Subcutaneous abdominal adipose tissue (tissue), 5 donors: ENCODE results near the gene TPP1.

Experiments
- H3K27ac ChIP-seq: one replicate; pipeline ENCODE4 v1.7.0; 2013; ENCODE audit warnings: low read depth, mild to moderate bottlenecking, inconsistent platforms, low read length, moderate library complexity
- H3K27me3 ChIP-seq, 5 donors: one replicate each; pipeline ENCODE4 v1.7.0; 2013; ENCODE audit warnings: low read length in 5 of 5, inconsistent platforms in 1 of 5; ENCODE audit not compliant: control insufficient read depth in 5 of 5, insufficient read depth in 4 of 5
- H3K36me3 ChIP-seq, 5 donors: one replicate each; pipeline ENCODE4 v1.7.0; 2013; ENCODE audit warnings: low read length in 5 of 5; ENCODE audit not compliant: control insufficient read depth in 5 of 5, insufficient read depth in 5 of 5
- H3K4me1 ChIP-seq, 5 donors: one replicate each; pipeline ENCODE4 v1.7.0; 2013; ENCODE audit warnings: low read length in 5 of 5, mild to moderate bottlenecking in 3 of 5, moderate library complexity in 1 of 5; ENCODE audit not compliant: control insufficient read depth in 5 of 5, insufficient read depth in 5 of 5
- H3K4me3 ChIP-seq, 5 donors: one replicate each; pipeline ENCODE4 v1.7.0; 2013; ENCODE audit warnings: low read length in 5 of 5, low read depth in 1 of 5
- H3K9ac ChIP-seq, 5 donors: one replicate each; pipeline ENCODE4 v1.7.0; 2013; ENCODE audit warnings: low read length in 5 of 5, mild to moderate bottlenecking in 4 of 5, moderate library complexity in 3 of 5
- H3K9me3 ChIP-seq, 5 donors: one replicate each; pipeline ENCODE4 v1.7.0; 2013; ENCODE audit warnings: low read length in 5 of 5; ENCODE audit not compliant: control insufficient read depth in 5 of 5
- donor health status: healthy.
- donor health status: healthy.
- donor health status: healthy.
- donor health status: healthy.
- donor health status: healthy.

Gene TPP1

DNA sequence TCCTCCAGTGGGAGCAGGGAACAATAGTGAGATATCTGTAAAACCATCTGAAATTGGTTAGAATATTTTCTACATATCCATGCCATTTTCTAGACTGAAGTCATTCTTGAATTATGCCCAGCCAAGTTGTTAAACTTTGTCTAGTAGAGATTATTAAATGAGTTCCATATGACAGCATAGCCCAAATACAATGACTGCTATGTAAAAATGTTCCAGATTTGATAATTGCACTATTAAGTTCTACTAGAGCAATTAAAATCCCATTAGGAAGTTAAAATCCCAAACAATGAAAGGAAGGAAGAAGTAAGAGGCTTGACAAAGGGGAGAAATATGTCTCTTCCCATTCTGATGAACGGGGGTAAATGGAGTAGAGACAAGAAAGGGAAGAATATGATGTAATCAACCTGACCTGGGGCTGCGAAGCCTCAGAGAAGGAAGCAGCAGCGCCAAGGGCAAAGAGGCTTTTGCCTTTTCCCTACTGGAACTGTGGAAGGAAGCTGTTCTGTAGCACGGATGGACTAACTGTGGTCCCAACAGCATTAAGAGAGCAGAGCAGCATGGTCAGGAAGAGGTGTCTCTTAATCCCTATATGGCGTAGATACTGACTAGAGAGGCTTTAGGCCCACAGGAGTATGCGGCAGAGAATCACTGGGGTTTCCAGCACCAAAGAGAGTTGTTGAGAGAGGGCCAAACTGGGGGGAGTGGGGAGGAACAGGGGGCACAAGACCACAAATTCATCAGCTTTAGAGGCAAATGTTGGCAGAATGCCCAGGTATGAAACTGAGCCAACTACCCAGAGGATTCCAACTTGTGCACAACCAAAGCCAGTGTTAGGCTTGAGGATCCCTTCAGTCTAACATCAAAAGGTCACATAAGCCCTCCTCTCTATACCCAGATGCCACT lies 42.5 kb downstream of the TPP1 start:
- Histone ChIP-seq H3K4me3 (no peak overlapping the region), H3K9me3 (no peaks in the 10 kb centered on the region), H3K4me1 (peaks cover 3 to 30% (median 11%) of the 10 kb centered on the region in 5 donors), H3K27me3 (no peaks in the 10 kb centered on the region), H3K27ac (peak overlapping the region; percentile 28), H3K9ac (peak overlapping the region in 2 of 5 donors; percentile 17 to 35), H3K36me3 (peaks cover 0 to 6% (median 0%) of the 10 kb centered on the region in 5 donors)

DNA sequence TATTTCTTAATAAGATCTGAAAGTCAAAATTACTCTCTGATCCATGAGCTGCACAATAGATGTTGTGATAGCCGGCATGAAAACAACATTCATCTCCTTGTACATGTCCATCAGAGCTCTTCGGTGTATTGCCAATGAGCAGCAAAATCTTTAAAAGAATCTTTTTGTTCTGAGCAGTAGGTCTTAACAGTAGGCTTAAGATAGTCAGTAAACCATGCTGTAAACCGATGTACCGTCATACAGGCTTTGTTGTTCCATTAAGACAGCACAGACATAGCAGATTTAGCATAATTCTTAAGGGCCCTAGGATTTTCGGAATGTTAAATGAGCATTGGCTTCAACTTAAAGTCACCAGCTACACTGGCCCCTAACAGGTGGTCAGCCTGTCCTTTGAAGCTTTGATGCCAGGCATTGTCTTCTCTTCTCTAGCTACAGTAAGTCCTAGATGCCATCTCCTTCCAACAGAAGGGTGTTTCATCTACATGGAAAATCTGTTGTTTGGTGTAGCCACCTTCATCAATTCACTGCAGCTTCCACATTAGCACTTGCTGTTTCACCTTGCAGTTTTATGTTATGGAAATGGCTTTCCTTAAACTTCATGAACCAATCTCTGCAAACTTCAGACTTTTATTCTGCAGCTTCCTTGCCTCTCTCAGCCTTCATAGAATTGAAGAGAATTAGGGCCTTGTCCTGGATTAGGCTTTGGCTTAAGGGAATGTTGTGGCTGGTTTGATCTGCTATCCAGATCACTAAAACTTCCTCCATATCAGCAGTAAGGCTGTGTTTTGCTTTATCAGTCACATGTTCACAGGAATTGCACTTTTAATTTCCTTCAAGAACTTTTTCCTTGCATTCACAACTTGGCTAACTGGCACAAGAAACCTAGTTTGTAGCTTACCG lies 44.2 kb downstream of the TPP1 start:
- Histone ChIP-seq H3K27ac (no peak overlapping the region), H3K9me3 (no peaks in the 10 kb centered on the region), H3K9ac (no peak overlapping the region), H3K4me1 (peaks cover 3 to 30% (median 11%) of the 10 kb centered on the region in 5 donors), H3K36me3 (peaks cover 0 to 12% (median 0%) of the 10 kb centered on the region in 5 donors), H3K27me3 (no peaks in the 10 kb centered on the region), H3K4me3 (no peak overlapping the region)

DNA sequence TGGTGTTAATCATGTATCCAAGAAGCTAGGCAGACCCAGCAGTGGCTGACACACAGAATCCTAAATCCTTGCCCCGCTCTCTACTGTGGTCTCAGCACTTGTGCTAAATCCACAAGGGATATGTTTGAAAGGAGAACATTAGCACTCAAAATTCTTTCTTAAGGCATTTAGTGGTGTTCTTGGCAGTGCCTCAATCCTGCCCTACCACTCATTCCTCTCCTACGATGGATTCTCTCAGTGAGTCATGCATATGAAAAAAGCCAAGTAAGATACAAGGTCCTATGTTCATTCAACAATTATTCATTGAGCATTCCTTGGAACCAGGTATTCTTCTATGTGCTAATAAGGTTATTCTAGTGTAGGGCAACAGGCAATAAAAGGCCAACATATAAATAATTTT lies 47.0 kb downstream of the TPP1 start:
- peaks cover 0 to 13% (median 0%) of the 10 kb centered on the region in 5 donors for H3K36me3 ChIP-seq
- no peak overlapping the region for H3K27ac ChIP-seq
- no peaks in the 10 kb centered on the region for H3K27me3 ChIP-seq
- H3K4me3 ChIP-seq = no peak overlapping the region
- H3K4me1 ChIP-seq = peaks cover 4 to 30% (median 18%) of the 10 kb centered on the region in 5 donors
- no peak overlapping the region for H3K9ac ChIP-seq
- no peaks in the 10 kb centered on the region for H3K9me3 ChIP-seq

DNA sequence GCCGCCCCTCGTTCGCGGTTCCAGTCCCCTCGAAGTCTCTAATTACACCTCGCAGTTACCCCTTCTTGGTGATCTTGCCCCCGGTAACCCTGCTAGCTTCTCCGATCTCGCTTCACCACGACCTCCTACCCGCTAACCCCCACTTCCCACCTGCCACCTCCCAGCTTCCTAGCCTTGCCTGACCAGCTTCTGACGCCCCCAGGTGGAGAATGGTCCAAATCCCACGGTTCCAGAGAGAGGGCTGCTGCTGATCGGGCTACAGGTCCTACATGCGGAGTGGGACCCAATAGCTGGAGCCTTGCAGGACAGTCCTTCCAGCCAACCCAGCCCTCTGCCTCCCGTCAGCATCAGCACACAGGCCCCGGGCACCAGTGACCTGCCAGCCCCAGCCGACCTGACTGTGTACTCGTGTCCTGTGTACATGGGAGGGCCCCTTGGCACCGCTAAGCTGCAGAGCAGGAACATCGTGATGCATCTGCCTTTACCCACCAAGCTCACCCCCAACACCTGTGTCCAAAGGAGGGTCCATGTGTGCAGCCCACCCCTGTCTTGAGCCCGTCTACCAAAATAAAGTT lies 47.7 kb downstream of the TPP1 start:
- H3K27ac ChIP-seq = no peak overlapping the region
- no peak overlapping the region for H3K4me3 ChIP-seq
- no peak overlapping the region for H3K9ac ChIP-seq
- H3K9me3 ChIP-seq = no peaks in the 10 kb centered on the region
- peaks cover 0 to 19% (median 4%) of the 10 kb centered on the region in 5 donors for H3K36me3 ChIP-seq
- H3K4me1 ChIP-seq = peaks cover 1 to 23% (median 11%) of the 10 kb centered on the region in 5 donors
- no peaks in the 10 kb centered on the region for H3K27me3 ChIP-seq

DNA sequence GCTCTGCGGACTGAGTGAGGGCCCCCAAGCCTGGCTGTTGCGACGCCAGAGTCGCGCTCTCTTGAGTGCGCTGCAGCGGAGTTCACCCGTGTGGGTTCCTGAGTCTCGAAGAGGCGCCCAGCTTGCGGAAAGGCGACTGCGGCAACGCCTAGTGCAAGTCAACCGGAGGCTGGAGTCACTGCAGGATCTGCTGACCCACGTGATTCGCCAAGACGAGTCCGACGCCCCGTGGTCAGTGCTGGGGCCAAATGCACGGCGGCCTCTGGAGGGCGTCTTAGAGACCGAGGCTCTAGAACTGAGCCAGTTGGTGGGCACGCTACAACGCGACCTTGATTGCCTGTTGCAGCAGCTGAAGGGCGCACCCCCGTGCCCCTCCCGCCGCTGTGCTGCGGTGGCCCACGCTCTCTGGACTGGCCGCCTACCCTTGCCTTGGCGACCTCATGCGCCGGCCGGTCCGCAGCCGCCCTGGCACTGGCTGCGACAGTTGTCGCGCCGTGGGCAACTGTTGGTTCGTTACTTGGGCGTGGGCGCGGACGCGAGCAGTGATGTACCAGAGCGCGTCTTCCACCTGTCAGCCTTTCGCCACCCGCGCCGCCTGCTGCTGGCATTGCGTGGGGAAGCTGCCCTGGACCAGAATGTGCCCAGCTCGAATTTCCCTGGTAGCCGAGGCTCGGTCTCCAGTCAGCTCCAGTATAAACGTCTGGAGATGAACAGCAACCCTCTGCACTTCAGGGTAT lies 48.4 kb downstream of the TPP1 start:
- peak overlapping the region in 1 of 5 donors; percentile 12 for H3K4me3 ChIP-seq
- peaks cover 0 to 25% (median 8%) of the 10 kb centered on the region in 5 donors for H3K36me3 ChIP-seq
- peaks cover 1 to 17% (median 9%) of the 10 kb centered on the region in 5 donors for H3K4me1 ChIP-seq
- H3K9me3 ChIP-seq = no peaks in the 10 kb centered on the region
- no peak overlapping the region for H3K27ac ChIP-seq
- no peak overlapping the region for H3K9ac ChIP-seq
- H3K27me3 ChIP-seq = no peaks in the 10 kb centered on the region

DNA sequence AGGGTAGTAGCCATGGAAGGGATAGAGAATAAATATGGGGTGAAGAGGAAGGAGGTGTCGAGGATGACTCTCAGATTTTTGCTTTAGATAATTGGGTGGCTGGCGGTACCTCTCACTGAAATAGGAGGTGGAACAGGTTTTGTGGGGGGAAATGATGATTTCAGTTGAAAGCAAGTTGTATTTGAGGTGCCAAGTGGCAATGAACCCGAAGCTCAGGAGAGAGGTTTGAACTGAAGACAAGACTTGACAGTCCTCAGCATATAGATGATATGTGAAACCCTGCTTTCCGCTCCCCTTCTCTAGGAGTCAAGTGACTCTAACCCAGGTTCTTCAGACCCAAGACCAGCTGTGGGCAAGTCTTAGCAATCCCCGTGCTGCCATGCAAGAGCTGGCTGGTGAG lies 49.5 kb downstream of the TPP1 start:
- Histone ChIP-seq H3K9ac (no peak overlapping the region), H3K27ac (no peak overlapping the region), H3K36me3 (peaks cover 0 to 26% (median 8%) of the 10 kb centered on the region in 5 donors), H3K9me3 (no peaks in the 10 kb centered on the region), H3K27me3 (no peaks in the 10 kb centered on the region), H3K4me3 (no peak overlapping the region), H3K4me1 (peaks cover 1 to 9% (median 8%) of the 10 kb centered on the region in 5 donors)

DNA sequence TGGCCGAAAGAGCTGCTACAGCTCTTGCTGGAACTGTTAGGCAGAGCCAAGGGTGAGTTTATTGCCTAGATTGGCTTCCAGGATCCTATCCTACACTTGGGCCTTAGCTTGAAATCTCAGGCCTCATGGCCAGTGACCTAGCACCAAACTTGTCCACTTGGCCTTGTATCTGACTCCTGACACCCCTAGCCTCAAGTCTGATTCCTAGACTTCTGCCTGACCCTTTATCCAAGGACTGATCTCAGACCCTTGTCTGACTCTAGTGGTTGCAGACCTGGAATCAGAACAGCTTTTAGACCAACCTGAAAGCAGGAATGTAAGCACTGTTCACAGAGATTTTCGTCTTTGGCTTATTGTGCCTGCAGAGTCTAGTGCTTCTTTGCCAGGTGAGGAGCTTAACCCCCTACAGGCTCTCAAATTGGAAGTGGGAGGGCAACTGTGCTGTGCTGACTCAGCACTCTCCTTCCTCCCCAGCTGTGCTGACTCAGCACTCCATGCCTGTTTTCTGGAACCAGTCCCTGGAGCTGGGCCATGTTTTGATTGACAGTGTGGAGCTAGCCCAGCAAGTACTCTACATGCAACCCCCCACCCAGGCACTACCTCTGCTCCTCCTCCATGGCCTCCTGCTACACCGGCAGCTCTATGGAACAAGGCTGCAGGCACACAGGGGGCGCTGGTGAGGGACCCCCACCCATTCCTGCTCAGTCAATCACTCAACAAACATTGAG lies 50.9 kb downstream of the TPP1 start:
- H3K36me3 ChIP-seq = peaks cover 0 to 39% (median 19%) of the 10 kb centered on the region in 5 donors
- H3K27me3 ChIP-seq = no peaks in the 10 kb centered on the region
- no peak overlapping the region for H3K9ac ChIP-seq
- no peak overlapping the region for H3K4me3 ChIP-seq
- peaks cover 1 to 9% (median 8%) of the 10 kb centered on the region in 5 donors for H3K4me1 ChIP-seq
- no peak overlapping the region for H3K27ac ChIP-seq
- H3K9me3 ChIP-seq = no peaks in the 10 kb centered on the region

DNA sequence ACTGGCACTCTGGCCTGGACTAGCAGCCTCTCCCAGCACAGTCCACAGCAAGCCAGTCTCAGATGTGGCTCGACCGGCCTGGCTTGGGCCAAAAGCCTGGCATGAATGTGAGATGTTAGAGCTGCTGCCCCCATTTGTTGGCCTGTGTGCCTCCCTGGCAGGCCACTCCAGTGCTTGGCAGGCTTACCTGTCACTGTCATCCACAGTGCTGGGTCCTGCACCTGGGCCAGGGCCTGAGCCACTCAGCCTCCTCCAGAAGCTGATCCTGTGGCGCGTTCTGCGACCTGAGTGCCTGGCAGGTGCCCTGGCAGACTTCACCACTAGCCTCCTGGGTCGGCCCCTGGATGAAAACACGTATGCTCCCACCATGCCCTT lies 51.9 kb downstream of the TPP1 start:
- Histone ChIP-seq H3K9ac (no peak overlapping the region), H3K36me3 (peaks cover 0 to 43% (median 23%) of the 10 kb centered on the region in 5 donors), H3K27me3 (no peaks in the 10 kb centered on the region), H3K27ac (no peak overlapping the region), H3K4me1 (peaks cover 1 to 9% (median 8%) of the 10 kb centered on the region in 5 donors), H3K9me3 (no peaks in the 10 kb centered on the region), H3K4me3 (no peak overlapping the region)
